ENCODE measurements around the gene IPO13.

The IPO13 gene

DNA sequence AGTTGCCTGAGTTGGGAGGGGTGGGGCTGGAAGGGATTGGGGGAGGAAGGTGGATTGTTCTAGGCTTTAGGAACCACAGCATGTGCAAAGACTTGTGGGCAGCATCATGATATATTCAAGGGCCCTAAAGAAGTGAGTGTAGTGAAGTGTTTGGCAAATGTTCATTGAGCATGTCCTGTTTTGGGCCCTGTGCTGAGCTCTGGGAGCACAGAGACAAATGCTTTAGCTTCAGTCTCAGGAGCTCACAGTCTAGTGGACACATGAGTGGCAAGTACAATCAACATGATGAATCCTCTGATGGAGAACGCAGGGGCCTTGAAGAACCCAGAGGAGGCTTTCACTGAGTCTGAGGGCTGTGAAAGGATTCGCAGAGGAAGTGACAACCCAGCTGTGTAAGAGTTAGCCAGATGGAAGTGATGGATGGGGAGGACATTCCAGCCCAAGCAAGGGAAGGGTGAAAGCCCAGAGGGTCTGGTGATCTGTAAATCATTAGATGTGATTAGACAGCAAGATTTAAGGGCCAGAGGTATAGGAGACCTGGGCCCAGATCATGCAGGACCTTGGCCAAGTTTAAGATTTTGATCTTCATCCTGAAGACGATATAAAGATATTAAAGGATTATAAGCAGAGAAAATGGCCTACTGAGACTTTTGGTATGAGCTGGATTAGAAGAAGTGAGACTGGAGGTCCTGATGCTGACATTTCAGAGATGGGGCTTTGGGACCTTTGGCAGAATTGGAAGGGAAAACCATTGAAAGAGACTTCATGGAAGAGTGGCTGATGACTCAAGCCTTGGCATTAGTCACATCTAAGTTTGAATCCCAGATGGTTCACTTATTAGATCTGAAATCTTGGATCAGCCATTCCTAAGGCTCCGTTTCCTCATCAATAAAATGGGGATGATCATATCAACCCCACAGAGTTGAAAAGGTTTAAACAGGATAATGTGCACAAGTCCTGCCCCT, 4.6 kb downstream of the IPO13 start:
- no peak for DNase-seq

DNA sequence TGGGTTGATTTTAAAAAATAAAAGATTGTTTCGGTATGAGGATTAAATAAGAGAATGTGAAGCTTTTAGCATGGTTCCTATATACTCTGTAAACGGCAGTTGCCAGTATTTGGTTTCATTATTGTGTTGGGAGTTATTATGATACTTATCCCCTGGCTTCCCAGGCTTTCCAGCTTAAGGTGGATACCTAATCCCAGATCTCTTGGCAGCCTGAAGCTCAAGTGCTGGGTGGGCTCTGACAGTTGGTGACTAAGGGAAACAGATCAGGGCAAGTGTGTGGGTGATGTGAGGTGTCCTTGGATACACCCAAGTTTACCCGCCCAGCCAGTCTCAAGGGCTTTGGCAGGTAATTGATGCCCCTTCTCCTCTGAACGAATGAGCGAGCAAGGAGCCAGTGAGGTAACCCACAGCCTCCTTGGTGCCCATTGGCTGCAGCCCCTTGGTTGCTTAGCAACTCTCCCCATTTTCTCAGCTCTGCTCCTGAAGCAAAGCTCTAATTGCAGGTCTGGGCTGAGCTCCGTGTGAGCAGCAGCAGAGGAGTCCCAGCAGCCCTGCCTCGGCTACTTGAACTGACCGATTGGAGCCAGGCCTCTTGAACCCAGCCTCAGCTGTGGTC, 6.1 kb downstream of the IPO13 start:
- no peak for DNase-seq

DNA sequence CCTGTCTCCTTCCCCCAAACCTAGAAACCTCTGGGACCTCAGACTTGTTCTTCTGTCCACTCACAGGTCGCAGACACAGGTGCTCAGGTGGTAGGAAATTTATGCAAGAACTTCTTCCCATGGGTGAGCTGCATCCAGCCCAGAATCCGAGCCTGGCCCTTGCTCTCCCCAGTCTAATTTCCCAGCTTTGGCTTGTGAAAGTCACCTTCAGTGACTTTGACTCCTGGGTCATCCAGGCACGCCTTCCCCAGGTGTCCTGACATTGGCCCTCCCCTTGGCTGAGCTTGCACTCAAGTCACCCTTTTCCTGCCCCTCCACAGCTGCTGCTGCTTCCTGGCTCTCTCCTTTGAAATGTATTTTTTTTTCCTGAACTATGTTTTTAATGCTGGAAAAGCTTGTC, 6.6 kb downstream of the IPO13 start:
- no peak for DNase-seq

DNA sequence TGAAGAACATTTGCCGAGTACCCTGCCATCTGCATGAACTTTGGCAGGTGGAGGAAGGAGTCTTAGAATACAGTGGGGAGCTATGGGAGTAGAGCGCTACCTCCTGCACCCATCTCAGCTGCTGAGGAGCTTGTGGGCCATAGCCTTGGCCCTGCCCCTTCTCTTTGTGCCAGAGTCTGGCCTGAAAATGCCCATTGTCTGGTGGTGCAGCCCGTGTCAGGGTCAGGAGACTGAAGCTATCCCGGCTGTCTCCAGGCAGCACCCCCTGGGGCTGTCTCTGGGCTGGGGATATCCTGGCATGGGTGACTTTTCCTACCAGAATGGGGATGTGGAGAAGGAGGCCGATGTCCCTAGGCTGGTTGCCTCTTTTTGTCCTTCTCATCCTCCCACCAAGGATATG, 7.3 kb downstream of the IPO13 start:
- DNase-seq, result no peak

DNA sequence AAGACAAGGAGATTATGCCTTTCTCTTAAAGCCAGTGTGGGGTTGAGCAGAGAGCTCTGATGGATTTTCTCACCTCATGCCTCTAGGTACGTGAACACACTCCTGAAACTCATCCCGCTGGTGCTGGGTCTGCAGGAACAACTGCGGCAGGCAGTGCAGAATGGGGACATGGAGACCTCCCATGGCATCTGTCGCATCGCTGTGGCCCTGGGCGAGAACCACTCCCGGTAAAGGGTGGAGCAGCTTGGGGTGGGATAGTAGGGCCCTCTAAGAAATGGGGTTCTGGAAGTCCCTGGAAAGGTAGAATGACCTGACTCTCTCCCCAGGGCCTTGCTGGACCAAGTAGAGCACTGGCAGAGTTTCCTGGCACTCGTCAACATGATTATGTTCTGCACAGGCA, 9.5 kb downstream of the IPO13 start:
- no peak for DNase-seq

DNA sequence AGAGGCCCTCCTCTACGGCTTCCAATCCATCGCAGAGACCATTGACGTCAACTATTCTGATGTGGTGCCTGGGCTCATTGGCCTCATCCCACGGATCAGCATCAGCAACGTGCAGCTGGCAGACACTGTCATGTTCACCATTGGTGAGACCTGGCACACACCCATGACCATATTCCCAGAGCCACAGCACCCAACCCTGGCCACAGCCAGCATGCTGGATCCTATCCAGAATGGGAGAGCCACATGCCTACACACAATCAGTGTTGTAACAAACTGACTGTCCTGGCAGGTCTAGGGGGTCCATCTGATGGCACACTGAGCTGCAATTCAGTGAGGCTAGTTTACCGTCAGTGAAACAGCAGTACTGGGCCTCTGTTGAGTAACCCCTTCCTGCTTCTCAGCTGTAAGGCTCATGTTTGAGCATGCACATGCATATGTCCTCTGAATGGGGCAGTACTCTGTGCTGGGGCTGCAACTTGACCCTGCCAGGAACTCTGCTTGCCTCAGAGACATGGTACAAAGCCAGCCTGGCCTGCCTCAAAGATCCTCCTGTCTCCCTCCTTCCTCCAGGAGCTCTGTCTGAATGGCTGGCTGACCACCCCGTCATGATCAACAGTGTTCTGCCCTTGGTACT, 10.8 kb downstream of the IPO13 start:
- DNase-seq, result no peak

DNA sequence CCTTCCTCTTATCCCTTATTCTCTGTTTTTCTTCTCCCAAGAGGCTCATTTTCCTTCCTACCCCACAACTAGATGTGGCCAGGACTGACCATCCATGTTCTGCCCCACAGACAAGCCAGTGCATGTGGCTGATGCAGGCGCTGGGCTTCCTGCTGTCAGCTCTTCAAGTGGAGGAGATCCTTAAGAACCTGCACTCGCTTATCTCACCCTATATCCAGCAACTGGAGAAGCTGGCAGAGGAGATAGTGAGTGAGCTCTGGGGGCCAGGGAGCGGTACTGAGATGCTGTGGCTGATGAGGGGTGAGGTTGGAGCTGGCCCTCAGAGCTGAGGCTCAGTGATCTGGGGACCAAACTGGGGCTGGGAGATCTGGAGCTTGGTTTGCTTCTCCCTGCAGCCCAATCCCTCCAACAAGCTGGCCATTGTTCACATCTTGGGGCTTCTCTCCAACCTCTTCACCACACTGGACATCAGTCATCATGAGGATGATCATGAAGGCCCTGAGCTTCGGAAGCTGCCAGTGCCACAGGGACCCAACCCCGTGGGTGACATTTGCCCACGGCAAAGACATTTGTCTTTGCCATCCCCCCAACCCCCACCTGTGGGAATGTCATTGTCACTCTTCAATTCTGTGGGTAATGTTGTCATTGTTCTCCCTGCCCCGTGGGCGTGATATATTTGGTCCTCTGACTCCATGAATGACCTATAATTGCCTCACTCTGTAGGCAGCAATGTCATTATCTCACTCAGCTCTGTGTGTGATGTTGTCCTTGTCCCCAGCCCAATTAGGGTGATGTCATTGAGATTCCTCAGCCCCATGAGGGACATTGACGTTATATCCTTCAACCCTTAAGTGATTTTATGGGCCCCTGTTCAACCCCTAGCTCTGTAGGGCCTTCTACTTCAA, 11.9 kb downstream of the IPO13 start:
- DNase-seq, result no peak

DNA sequence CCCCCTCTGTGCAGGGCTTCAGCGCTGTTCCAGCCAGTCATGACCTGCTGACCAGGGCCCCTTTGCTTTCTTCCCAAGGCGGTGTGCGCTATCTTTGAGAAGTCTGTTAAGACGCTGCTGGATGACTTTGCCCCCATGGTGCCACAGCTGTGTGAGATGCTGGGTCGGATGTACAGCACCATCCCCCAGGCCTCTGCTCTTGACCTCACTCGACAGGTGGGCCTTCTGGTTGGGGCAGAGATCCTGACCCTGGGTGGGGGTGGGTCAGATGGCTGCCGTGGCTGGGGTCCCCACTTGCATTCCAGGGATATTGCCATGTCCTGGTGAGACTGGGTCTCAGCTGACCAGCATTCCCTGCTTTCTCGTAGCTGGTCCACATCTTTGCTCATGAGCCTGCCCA, 14.0 kb downstream of the IPO13 start:
- DNase-seq, result no peak

DNA sequence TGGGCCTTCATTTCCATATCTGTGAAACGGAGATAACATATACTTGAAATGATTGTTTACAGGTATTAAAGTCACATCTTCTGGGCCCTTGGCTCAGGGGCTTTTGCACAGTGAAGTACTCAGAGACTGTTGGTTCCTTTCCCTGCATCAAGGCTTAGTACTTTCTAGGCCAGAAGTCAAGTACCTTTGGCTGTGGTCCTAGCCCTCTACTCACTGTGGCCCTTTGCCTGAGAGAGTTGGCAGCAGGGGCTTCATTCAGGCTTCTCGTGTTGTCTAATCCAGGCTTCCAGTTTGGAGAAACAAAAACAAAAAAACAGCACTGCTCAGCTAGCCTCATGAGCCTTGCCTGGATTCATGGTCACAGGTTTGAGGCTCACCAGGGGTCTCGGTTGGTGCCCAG, 14.9 kb downstream of the IPO13 start:
- no peak for DNase-seq

DNA sequence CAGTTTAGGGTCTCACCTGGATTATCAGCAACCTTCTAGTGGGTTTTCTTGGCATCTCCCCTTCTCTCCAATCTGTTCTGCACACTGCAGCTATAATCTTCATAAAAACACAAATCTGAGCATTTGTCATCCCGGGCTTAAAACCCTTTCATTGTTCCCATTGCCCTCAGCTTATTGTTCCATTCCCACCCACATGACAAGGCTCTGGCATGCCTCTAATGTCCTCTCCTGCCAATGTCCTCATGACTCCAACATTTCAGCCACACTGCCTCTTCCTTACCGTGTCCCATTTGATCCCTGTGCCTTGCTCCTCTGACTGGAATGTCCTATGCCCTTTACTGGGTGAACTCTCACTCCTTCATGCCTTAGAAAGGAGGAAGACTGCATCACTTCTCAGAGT, 15.6 kb downstream of the IPO13 start:
- no peak for DNase-seq

DNA sequence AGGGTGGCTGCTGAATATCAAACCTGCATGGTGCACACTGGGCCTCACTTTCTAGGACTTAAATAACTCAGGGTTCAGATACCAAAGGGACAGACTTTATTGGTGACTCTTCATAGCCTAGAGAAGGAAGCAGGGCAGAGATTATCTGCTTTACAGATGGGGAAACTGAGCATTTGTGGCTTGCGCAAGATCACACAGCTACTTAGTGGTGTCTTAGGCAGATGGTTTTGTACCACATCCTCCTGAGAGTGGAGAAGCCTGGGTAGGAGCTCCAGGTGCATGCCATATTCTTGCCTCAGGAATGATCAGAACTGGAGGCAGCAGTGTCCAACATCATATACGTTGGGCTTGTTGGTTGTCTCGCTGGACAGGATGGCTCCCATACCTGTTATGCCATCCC, 16.3 kb downstream of the IPO13 start:
- DNase-seq, result no peak

DNA sequence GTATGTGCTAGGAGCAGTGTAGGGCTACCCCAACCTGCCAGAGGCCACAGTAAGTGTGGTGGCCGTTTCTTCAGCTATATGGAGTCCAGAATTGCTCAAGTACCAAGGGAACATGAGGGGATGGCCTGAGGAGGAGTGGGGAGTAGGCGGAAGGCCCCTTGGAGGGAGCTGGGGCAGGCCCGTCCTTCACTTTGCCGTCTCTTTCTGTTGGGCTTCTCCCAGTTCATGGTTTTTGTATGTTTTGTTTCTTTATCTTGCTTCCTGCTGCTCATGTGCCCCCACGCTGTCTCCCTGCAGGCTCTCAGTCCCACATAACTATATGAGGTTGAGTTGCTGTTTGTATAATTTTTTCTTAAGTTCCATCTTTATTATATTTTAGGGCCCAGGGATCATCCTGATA, 17.1 kb downstream of the IPO13 start:
- DNase-seq, result no peak

DNA sequence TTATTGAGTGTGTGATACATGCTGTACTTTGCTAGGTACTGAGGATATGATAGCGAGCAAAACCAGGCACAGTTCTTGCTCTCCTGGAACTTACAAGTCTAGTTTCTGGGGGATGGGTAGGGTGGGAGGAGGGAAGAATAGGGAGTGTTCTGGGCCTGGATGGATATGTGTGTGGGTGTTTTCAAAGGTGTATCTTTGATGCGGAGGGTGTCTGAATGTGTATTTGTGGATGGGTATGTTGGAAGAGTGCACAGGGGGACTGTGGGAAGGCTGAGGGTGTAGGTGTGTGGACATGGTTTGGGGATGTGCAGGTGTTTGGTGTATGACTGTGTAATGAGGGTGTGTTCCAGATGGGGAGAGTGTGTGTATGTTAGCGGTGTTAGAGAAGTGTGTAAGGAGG, 18.6 kb downstream of the IPO13 start:
- DNase-seq, result no peak

DNA sequence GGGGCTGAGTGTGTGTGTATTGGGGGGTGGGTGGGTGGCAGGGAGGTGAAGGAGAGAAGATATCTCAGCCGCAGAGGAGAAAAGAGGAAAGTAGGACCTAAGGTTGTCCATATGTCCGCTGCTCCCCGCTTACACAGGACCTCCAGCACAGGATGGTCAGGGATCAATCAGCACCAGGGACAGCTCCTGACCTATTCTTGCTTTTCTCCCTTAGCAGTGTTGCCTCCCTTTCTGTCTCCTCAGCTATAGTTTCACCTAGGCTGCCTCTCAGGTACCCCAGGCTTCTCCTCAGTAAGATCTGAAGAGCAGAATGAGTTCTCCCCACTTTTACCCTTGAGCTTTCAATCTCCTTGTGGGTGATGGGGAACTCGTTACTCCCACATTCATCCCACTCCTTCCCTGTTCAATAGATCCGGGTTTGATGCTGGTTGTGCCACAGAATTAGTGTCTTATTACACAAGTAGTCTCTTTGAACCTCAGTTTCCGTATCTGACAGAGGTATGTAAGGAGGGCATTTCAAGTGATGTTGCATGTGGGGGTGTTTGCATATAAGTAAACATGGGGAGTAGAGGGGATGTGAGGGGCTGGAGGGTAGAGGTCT, 21.7 kb downstream of the IPO13 start:
- no peak for DNase-seq

DNA sequence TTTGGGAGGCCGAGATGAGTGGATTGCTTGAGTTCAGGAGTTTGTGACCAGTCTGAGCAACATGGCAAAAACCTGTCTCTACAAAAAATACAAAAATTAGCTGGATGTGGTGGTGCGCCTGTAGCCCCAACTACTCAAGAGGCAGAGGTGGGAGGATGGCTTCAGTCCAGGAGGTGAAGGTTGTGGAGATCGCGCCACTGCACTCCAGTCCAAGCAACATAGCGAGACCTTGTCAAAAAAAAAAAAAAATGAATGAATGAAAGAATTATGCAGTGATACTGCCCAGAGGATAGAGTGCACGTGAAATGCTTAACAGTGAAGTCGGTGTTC, 22.6 kb downstream of the IPO13 start:
- no peak for DNase-seq

DNA sequence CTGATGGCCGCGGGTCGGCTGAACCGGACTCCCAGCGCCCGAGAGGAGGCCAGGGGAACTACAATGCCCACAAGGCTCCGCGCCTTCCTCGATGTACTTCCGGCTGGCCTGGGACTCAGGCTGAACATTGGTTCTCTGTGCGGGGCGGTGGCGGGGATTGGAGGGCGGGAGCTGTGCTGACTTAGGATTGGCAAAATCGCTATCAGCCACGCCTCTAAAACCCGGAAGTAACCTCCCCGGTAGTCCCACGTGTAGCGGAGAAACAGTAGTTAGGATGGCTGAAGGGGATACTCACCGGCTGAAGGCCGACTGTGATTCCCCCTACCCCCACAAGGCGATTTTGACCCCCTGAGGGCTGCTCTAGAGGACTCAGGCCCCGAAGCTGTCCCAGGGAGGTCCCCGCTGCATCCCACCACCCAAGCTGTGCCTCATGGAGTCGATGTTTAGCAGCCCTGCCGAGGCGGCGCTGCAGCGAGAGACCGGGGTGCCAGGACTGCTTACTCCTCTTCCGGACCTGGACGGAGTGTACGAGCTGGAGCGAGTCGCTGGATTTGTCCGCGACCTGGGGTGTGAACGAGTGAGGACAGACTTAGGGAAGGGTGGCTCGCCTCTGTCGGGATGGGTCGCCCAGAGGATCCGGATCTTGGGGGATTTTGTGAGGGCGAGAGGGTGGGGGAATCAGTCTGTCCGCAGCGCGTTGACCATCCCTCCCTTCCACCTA, 23.2 kb downstream of the IPO13 start, which contains the start of gene DPH2:
TSS of gene DPH2 (plus strand) at position 265 of the 721 bp plus-strand sequence. CDS start at position 431, 166 bp downstream.
- peak; percentile 91 to 92 for DNase-seq

DNA sequence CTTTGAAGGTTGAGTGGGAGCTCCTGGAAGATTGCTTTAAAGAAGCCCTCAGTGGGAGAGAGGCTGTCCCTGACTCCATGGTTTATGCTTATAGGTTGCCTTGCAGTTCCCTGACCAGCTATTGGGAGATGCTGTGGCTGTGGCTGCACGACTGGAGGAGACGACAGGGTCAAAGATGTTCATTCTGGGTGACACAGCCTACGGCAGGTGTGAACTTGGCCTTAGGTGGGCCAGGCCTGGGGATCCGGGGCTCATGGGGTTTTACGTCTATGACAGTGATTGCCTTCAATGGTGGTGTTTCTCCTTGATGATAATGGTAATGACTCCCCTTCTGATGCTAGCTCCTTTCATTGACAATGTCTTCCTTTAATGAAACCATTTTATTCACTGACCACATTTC, 23.8 kb downstream of the IPO13 start:
- no peak for DNase-seq

DNA sequence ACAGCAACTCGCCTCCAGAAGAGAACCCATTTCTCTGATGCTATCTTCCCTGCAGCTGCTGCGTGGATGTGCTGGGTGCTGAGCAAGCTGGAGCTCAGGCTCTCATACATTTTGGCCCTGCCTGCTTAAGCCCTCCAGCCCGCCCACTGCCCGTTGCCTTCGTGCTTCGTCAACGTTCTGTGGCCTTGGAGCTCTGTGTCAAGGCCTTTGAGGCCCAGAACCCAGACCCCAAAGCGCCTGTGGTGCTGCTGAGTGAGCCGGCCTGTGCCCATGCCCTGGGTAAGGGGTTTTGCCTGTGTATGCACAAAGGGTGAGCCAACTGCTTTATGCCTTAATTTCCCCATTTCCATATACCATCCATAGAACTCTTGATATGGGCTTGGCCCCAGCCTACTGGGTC, 24.2 kb downstream of the IPO13 start:
- no peak for DNase-seq

DNA sequence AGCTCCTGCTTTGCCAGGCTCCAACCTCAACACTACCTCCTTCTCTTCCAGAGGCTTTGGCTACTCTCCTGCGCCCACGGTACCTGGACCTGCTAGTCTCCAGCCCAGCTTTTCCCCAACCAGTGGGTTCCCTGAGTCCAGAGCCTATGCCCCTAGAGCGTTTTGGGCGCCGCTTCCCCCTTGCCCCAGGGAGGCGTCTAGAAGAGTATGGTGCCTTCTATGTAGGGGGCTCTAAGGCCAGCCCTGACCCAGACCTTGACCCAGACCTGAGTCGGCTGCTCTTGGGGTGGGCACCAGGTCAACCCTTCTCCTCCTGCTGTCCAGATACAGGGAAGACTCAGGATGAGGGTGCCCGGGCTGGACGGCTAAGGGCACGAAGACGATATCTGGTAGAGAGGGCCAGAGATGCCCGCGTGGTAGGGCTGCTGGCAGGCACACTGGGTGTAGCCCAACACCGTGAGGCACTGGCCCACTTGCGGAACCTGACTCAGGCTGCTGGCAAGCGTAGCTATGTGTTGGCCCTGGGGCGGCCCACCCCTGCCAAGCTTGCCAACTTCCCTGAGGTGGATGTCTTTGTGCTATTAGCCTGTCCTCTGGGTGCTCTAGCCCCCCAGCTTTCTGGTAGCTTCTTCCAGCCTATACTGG, 24.7 kb downstream of the IPO13 start:
- no peak for DNase-seq

DNA sequence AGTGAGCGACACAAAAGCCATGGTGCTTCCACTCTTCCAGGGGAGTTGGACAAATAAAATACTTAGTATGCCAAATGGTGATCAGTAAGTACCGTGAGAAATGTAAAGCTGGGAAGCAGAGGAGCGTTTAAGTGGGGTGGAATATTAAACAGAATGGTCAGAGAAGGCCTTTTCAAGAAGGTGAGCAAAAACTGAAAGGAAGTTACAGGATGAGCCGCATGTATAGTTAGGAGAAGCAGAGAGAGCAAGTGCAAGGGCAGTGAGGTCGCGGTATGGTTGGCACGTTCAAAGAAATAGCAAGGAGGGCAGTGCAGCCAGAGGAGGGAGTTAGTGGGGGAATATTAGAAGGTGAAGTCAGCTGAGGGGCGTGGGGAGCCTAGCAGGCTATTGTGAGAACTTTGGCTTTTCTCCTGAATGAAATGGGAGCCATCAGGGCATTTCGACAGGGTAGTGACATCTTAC, 27.3 kb downstream of the IPO13 start:
- DNase-seq, result no peak

Data from stimulated activated CD4-positive, alpha-beta T cell treated with anti-CD3 and anti-CD28 coated beads, Interleukin-2, amount 100 ng/mL, for 48 hours (primary cell).